SK-N-MC (cell line): ENCODE data around the gene PSMD5.

ENCODE experiments used
- DNase-seq: peaks from one replicate; pipeline ENCODE4 v3.0.0-alpha.2; 2011; ENCODE audit warnings: low read depth, low spot score
- H3K27ac ChIP-seq: fragments of 200-600 bp; sonication (generic); 2 replicates; pipeline ENCODE4 v1.5.1; 2016; ENCODE audit warnings: mixed run types
- H3K36me3 ChIP-seq: fragments of 200-600 bp; sonication (generic); 2 replicates; pipeline ENCODE4 v1.6.1; 2017; ENCODE audit warnings: antibody characterized with exemption, low read length, mixed read lengths; ENCODE audit not compliant: insufficient read depth
- H3K4me3 ChIP-seq: fragments of 200-600 bp; sonication (generic); 2 replicates; pipeline ENCODE4 v1.5.1; 2016
- H3K9ac ChIP-seq: fragments of 200-600 bp; sonication (generic); 2 replicates; pipeline ENCODE4 v1.8.0; 2017; ENCODE audit warnings: mixed run types, mixed read lengths; ENCODE audit not compliant: insufficient read length
- H3K9me3 ChIP-seq: fragments of 200-600 bp; sonication (generic); 2 replicates; pipeline ENCODE4 v1.6.1; 2017; ENCODE audit warnings: low read depth, mild to moderate bottlenecking, antibody characterized with exemption, low read length, moderate library complexity, mixed read lengths
- EZH2 ChIP-seq: fragments of 200-600 bp; sonication (generic); IDR thresholded peaks from one replicate; pipeline ENCODE4 v1.6.1; 2017; ENCODE audit warnings: antibody characterized with exemption
- FOXP2 ChIP-seq: optimal IDR thresholded peaks from 2 replicates; pipeline ENCODE3; 2011; ENCODE audit warnings: mild to moderate bottlenecking, moderate library complexity; ENCODE audit not compliant: insufficient read depth; ENCODE audit errors: extremely low read length, control extremely low read depth
- POLR2AphosphoS5 ChIP-seq: IDR thresholded peaks from 2 replicates; pipeline ENCODE4 v1.6.1; 2012; ENCODE audit warnings: mild to moderate bottlenecking, low read depth, low read length, borderline replicate concordance

Gene PSMD5

DNA sequence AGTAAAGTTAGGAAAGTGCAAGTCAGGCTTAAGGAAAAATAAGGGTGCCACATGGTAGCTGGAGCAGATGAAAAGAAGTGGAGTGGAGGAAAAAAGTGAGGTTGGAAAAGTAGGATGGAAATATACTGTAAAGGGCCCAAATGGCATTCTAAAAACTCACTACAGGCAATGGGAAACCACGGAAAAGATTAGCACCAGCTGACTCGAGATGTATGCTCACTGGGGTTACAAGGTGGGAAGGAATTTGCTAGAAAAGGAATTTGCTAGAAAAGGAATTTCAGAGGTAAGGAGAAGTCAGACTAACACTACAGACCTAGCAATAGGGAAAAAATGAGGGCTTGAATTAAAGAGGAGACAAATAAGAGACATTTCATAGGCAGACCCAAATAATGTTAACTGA lies 3.6 kb downstream of the PSMD5 start:
- DNase-seq: no peak
- TF ChIP-seq FOXP2: no peak
- TF ChIP-seq POLR2AphosphoS5: no peak
- TF ChIP-seq EZH2: no peak
- no peaks in the 10 kb centered on the region for H3K36me3 ChIP-seq
- H3K27ac ChIP-seq: no peak overlapping the region
- H3K9me3 ChIP-seq: no peaks in the 10 kb centered on the region
- no peak overlapping the region for H3K9ac ChIP-seq
- H3K4me3 ChIP-seq: no peak overlapping the region

- no peaks in the 10 kb centered on the region for H3K36me3 ChIP-seq
- H3K27ac ChIP-seq: no peak overlapping the region
- no peak for TF ChIP-seq POLR2AphosphoS5
- H3K9me3 ChIP-seq: no peaks in the 10 kb centered on the region
- no peak overlapping the region for H3K9ac ChIP-seq
- DNase-seq: no peak
- H3K4me3 ChIP-seq: no peak overlapping the region
Measured at GRCh38 chr9:120837921-120838320, 4.8 kb downstream of the PSMD5 start.

- no peak overlapping the region for H3K4me3 ChIP-seq
- H3K9me3 ChIP-seq: no peaks in the 10 kb centered on the region
- no peak overlapping the region for H3K27ac ChIP-seq
- H3K9ac ChIP-seq: no peak overlapping the region
- DNase-seq: no peak
- TF ChIP-seq POLR2AphosphoS5 (no peak), FOXP2 (no peak), EZH2 (no peak)
- H3K36me3 ChIP-seq: peaks cover 5% of the 10 kb centered on the region; the same call in 1 of the 2 replicates
Measured at GRCh38 chr9:120833325-120833724, 9.4 kb downstream of the PSMD5 start.

GRCh38 chr9:120832807-120833206 lies 9.9 kb downstream of the PSMD5 start:
- peaks cover 5% of the 10 kb centered on the region; the same call in 1 of the 2 replicates for H3K36me3 ChIP-seq
- no peak overlapping the region for H3K27ac ChIP-seq

DNA sequence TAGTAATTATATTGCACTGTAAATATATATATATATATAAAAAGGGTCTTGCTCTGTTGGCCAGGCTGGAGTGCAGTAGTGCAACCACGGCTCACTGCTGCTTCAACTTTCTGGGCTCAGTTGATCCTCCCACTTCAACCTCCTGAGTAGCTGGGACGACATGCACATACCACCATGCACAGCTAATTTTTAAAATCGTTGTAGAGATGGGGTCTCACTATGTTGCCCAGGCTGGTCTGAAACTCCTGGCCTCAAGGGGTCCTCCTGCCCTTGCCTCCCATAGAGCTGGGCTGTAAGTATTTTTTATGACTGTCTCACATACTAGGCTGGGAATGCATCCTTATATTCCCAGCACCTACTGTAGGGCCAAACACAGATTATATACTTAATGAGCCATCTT lies 11.9 kb downstream of the PSMD5 start:
- DNase-seq: no peak
- Histone ChIP-seq H3K27ac (no peak overlapping the region), H3K4me3 (no peak overlapping the region), H3K9me3 (no peaks in the 10 kb centered on the region), H3K9ac (no peak overlapping the region), H3K36me3 (peaks cover 5% of the 10 kb centered on the region; the same call in 1 of the 2 replicates)
- TF ChIP-seq EZH2 (no peak), FOXP2 (no peak), POLR2AphosphoS5 (no peak)

More at GRCh38 chr9:120832807-120833206, 9.9 kb downstream of the PSMD5 start:
- no peak for TF ChIP-seq FOXP2
- TF ChIP-seq EZH2: no peak
- no peak for TF ChIP-seq POLR2AphosphoS5
- H3K9ac ChIP-seq: no peak overlapping the region
- no peak for DNase-seq
- no peaks in the 10 kb centered on the region for H3K9me3 ChIP-seq
- no peak overlapping the region for H3K4me3 ChIP-seq

DNA sequence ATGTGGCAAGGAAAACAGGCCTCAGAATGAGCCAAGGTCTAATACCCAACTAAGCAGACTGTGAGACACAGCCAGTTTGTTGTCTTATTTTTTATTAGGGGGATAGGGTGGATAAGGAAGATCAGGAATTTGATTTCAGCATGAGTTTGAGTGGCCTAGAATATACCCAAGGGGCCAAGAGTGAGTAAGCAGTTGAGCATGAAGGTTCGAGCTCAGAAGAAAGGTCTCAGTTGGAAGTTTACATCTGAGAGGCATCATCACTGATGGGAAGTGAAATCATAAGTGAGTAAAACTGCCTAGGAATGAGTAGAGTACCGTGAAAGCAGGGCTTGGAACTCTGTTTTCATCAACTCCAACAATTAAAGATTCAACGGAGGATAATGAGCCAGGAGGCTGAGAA lies 12.6 kb downstream of the PSMD5 start:
- no peak for DNase-seq
- Histone ChIP-seq H3K27ac (no peak overlapping the region), H3K9ac (no peak overlapping the region), H3K4me3 (no peak overlapping the region), H3K9me3 (no peaks in the 10 kb centered on the region), H3K36me3 (peaks cover 5% of the 10 kb centered on the region; the same call in 1 of the 2 replicates)
- TF ChIP-seq POLR2AphosphoS5: no peak

DNA sequence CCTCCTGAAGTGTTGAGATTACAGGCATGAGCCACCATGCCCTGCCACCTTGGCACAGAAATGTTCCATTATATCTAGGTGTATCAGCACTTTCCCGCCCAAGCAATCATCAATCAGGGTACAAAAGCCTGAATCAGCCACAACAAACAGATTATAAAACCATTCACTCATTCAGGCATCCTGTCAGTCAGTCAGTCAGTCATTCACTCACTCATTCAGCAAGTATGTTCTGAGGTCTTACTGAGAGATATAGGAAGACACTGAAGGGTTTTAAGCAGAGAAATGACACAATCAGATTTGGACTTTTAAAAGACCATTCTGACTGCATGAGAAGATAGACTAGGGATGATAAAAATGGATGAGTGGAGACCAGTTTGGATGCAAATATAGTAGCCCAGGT lies 13.1 kb downstream of the PSMD5 start:
- Histone ChIP-seq H3K27ac (no peak overlapping the region), H3K9ac (no peak overlapping the region), H3K4me3 (no peak overlapping the region), H3K36me3 (peaks cover 10% of the 10 kb centered on the region; the same call in 1 of the 2 replicates), H3K9me3 (no peaks in the 10 kb centered on the region)
- no peak for DNase-seq
- TF ChIP-seq FOXP2 (no peak), POLR2AphosphoS5 (no peak), EZH2 (no peak)

GRCh38 chr9:120820095-120820494 lies 22.6 kb downstream of the PSMD5 start:
- no peak overlapping the region for H3K27ac ChIP-seq
- no peak for TF ChIP-seq FOXP2
- no peak for TF ChIP-seq POLR2AphosphoS5
- no peak for TF ChIP-seq EZH2
- DNase-seq: no peak
- no peak overlapping the region for H3K9ac ChIP-seq
- H3K36me3 ChIP-seq: peaks cover 9% of the 10 kb centered on the region; the same call in 1 of the 2 replicates
- no peak overlapping the region for H3K4me3 ChIP-seq
- H3K9me3 ChIP-seq: no peaks in the 10 kb centered on the region

GRCh38 chr9:120818595-120818994 lies 24.1 kb downstream of the PSMD5 start:
- no peak for DNase-seq
- peaks cover 4% of the 10 kb centered on the region; the same call in 1 of the 2 replicates for H3K36me3 ChIP-seq

More at GRCh38 chr9:120818595-120818994, 24.1 kb downstream of the PSMD5 start:
- H3K9ac ChIP-seq: no peak overlapping the region
- no peaks in the 10 kb centered on the region for H3K9me3 ChIP-seq
- no peak overlapping the region for H3K27ac ChIP-seq
- TF ChIP-seq EZH2 (no peak), FOXP2 (no peak)
- no peak overlapping the region for H3K4me3 ChIP-seq
